NCI-H1436 (cell line): ENCODE results near the gene FARP2.

Experiments used
- DNase-seq: peaks from one replicate; lab custom pipeline; 2025; lab: John Stamatoyannopoulos, UW

FARP2 gene

DNA sequence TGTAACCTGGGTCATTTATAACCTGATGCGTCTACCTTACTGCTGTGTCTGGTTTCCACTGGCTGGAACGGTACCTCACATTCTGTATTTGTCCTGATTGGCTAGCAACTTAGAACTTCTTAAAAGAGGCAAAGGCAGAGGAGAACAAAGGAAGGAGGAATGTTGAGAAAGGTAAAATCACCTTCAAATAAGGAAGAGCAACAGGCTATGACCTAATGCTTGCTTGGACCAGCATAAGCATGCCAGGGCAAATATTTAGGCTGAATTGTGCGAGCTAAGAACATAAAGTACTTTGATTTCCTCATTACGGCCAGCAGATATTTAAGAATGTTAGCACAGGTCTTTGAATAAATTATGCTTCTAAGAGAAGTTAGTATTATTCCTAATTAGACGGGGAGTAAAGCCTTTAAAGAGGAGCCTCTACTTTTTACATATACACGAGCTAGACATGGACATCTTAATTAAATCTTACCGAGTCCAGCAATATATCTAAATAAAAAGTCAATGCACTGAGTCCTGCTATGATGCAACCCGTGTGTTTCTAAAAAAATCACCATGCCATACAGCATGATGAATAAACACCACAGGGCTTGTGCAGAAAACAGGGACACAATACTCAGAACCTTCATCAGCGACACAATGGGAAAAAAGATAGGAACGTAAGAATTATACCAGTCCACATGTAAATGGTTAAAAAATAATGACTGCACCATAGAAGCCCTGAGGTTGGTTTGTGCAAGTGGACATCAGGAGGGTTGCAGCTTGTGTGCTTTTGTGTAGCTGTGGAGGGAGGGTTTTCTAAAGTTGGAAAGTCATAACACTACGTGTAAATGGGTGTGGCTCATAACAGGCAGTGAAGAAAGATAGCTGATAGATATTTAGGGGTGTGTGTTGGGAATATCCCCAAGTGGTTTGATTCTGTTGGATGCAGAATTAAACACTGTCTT lies 26.1 kb upstream of the FARP2 start:
- no peak for DNase-seq

- no peak for DNase-seq
These were observed 25.5 kb upstream of the FARP2 start for GRCh38 chr2:241330616-241330981.

GRCh38 chr2:241334813-241335212 lies 21.3 kb upstream of the FARP2 start:
- DNase-seq: no peak

DNA sequence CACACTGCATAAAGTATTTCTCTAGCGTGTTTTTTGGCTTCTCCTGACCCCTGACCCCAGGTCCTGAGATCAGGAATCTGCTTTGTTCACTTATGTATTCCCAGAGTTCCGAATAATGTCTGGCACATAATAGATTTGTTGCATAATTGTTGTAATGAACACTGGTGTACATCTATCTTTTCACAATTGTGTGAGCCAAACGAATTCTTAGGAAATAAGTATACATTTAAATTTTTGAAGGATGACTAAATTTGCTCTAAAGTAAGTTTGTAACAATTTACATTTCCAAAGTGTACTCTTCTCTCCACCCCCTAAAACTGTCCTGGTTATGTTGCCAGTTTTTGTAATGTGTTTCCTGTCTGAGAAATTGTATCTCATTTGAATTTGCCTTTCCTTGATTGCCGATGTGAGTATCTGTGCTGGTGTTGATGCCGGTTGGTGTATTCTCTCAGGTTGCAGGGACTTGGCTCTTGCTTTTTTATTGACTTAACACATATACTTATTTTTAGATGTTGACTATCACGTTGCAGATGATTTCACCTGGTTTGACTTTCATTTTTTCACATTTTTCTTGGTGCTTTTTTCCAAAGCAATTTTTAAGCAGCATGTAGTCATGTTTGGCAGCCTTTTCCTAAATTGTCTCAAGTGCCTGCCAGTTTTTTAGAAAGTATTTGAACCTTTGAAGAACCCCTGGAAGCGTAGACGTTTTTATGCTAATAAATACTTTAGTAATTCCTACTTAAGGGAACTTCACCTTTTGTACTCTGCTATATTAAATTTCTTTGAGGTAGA lies 16.1 kb upstream of the FARP2 start:
- no peak for DNase-seq

- DNase-seq: no peak
These were observed 15.4 kb upstream of the FARP2 start for GRCh38 chr2:241340631-241341163.

DNA sequence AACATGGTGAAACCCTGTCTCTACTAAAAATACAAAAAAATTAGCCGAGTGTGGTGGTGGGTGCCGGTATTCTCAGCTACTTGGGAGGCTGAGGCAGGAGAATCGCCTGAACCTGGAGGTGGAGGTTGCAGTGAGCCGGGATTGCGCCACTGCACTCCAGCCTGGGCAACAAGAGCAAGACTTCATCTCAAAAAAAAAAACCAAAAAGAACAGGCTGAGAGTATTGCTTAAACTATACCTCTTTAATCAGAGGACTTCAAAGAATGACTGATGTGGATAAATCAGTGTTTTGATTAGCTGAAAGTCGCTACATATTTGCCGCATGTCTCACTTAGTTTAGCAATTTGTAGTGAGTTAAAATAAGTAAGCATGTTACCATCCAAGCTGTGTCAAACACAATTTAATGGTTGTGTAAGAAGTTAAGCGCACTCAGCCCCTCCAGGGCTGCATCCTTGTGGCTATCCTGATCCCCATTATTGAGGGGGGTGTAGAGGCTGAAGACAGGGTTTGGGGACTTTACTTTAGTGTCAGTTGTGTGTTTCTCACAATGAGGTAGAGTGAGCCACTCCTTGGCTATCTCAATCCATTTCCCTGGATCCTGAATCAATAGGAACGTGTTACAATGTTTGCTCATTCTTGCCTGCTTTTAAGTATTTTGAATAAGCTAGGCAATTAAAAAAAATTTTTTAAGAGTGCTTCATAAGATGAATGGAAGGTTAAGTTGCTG lies 11.0 kb upstream of the FARP2 start:
- DNase-seq: no peak

- DNase-seq: no peak
These were observed 6.1 kb upstream of the FARP2 start for GRCh38 chr2:241349941-241350340.

- no peak for DNase-seq
These were observed 5.6 kb upstream of the FARP2 start for GRCh38 chr2:241350530-241350877.

DNA sequence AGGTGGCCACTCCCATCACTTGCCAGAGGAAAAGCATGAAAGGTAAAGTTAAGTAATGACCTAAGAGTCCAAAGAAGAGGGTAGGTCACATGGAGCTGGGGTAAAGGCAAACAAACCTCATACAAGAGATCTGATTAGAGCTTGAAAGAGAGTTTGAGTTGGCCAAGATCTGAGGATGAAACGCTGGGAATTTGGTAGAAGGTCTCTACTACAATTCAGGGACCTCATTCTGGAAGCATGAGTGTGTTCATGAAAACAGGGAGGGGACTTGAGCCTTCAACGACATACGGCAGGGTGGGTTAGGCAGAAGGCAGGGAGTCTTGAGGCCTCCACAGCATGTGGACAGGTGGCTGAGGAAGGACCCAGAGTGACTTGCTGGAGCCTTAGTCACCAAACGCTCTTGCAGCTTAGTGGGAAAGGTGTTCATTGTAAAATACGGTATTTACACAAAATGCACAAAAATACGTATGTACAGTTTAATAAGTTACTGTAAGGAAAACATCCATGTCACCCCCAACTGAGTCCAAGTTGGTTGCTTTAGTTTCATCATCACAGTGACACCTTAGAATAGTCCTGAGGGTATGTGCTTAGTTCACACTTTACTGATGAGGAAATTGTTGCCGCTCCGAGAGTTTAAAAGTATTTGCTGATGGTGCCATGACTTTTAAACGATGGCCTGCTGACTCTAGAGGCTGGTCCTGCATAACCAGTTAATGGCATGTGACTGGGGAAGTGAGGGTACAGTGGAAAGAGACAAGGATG lies 5.0 kb upstream of the FARP2 start:
- no peak for DNase-seq

- no peak for DNase-seq
These were observed 4.4 kb upstream of the FARP2 start for GRCh38 chr2:241351640-241352031.

DNA sequence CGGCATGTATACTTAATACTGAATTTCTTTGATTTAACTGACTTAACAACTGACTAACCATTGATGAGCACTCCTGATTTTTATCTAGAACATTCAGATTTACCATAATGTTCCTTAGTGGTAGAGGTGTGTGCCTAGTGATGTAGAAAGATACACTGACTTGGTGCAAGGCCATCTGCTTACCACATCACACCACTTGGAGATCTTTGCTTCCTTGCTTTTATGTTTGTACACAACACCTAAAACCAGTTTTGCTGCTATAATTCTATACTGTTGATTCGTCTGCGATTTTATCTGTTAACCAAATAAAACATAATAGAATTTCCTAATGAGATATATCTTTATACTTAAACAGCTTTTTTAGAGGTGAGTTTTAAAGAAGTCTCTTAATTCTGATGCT lies 3.9 kb upstream of the FARP2 start:
- DNase-seq: no peak

- peak; percentile 75 for DNase-seq
These were observed 1.1 kb upstream of the FARP2 start for GRCh38 chr2:241354668-241355658.

GRCh38 chr2:241356871-241357260 lies 781 bp downstream of the FARP2 start:
- DNase-seq: no peak

GRCh38 chr2:241357531-241357930 lies 1.4 kb downstream of the FARP2 start:
- DNase-seq: no peak

GRCh38 chr2:241358470-241358869 lies 2.4 kb downstream of the FARP2 start:
- DNase-seq: no peak

DNA sequence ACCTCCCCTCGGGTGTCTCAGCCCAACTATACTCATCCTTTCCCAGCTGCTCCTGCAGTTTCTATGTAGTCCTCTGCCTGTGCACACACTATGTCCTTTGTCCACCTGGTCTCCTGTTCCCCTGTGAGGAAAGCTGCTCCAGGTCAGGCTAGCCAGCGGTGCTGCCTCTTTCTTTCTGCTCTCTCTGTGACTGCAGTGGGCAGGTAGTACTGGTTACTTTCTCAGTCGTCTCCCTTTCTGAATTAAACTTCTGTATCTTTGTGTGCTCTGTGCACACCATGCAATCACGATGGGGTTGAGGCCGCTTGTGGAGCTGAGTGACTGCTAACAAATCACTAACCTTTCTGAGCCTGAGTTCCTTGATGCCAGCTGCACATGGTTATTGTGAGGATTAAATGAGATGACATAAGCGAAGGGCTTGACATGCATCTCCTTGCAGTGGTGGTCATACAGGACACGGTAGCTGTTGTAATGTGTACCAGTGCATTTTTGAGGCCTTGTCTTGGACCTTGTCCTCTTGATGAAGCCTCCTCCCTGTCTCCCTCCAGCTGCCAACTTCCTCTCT lies 3.5 kb downstream of the FARP2 start:
- no peak for DNase-seq

- no peak for DNase-seq
These were observed 7.3 kb downstream of the FARP2 start for GRCh38 chr2:241363426-241363825.

DNA sequence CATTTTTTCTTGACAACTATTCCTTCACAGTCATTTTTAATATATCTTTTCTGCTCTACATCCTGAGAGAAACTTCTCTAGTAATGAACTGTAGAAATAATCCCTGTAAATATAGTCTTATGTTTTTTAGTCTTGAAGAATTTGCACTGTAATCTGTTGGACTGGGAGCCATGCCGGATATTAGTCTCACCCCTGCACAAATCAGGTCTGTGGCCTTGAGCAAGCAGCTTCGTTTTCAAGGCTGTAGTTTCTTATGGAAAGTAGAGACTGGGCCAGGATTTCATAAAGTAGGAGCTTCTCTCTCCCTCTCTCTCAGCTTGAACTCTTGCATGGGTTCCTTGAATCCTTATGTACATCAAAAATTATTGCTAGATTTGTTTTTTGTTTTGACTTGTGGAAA lies 8.7 kb downstream of the FARP2 start:
- DNase-seq: no peak

- DNase-seq: no peak
These were observed 10.6 kb downstream of the FARP2 start for GRCh38 chr2:241366678-241367077.

- no peak for DNase-seq
These were observed 12.6 kb downstream of the FARP2 start for GRCh38 chr2:241368643-241369042.
